Measurements from ENCODE around the gene SCN2A.

SCN2A gene

DNA sequence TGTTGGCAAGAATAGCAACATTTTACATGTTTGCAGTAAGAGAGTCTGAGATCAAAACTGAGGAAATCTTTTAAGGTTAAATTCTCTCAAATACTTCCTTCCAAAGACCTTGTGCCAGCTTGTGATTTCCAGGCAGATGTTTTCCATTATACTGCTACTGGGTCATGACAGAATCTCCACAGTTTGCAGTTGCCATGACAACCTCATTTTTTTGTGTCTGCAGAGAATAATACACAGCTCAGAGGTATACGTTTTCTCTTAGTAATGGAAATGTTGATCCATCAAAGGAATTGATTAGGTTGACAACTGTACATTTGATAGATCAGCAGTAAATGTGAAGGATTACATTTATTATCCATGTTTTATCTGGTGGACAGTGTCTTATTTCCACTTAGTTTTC, 201.2 kb downstream of the SCN2A start (continued):
- TF ChIP-seq, protein P1, sequence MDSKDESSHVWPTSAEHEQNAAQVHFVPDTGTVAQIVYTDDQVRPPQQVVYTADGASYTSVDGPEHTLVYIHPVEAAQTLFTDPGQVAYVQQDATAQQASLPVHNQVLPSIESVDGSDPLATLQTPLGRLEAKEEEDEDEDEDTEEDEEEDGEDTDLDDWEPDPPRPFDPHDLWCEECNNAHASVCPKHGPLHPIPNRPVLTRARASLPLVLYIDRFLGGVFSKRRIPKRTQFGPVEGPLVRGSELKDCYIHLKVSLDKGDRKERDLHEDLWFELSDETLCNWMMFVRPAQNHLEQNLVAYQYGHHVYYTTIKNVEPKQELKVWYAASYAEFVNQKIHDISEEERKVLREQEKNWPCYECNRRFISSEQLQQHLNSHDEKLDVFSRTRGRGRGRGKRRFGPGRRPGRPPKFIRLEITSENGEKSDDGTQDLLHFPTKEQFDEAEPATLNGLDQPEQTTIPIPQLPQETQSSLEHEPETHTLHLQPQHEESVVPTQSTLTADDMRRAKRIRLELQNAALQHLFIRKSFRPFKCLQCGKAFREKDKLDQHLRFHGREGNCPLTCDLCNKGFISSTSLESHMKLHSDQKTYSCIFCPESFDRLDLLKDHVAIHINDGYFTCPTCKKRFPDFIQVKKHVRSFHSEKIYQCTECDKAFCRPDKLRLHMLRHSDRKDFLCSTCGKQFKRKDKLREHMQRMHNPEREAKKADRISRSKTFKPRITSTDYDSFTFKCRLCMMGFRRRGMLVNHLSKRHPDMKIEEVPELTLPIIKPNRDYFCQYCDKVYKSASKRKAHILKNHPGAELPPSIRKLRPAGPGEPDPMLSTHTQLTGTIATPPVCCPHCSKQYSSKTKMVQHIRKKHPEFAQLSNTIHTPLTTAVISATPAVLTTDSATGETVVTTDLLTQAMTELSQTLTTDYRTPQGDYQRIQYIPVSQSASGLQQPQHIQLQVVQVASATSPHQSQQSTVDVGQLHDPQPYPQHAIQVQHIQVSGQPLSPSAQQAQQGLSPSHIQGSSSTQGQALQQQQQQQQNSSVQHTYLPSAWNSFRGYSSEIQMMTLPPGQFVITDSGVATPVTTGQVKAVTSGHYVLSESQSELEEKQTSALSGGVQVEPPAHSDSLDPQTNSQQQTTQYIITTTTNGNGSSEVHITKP (tag by site-specific recombination; IDR thresholded peaks at IDR 0.05): no peak
- TF ChIP-seq RBAK (tag by site-specific recombination; IDR thresholded peaks at IDR 0.05): no peak
